HepG2 (cell line): ENCODE results near the gene MPZ. TPM values are rescaled to one million over a fixed set of nuclear protein-coding genes. Genes with fewer than 3 reads are reported as not detected.

Experiments used
- ATAC-seq: fragments of 200-7000 bp; cut with Tn5 transposase; 3 replicates; pipeline ENCODE4 v1.9.1; 2020; ENCODE audit warnings: mild to moderate bottlenecking, moderate library complexity
- BruUV-seq: library from RNA; stranded (reverse); fragments of 400-500 nt; replicated peaks from 2 replicates; lab custom pipeline; 2021; lab: Mats Ljungman, UMichigan
- CTCF ChIA-PET: fragments of 300-600 bp; formaldehyde crosslinking; extraction: SDS; loops from one replicate; lab custom pipeline; 2021; ENCODE audit warnings: low total read pairs, inconsistent platforms, low intra/inter-chr PET ratio; lab: Yijun Ruan, JAX
- POLR2A ChIA-PET: fragments of 350-600 bp; sonication (Branson Sonifier 250); formaldehyde crosslinking; loops from one replicate; lab custom pipeline; 2020; ENCODE audit warnings: antibody characterized with exemption, inconsistent platforms; lab: Yijun Ruan, JAX
- DNase-seq: peaks from one replicate; pipeline ENCODE4 v3.0.0-alpha.2; 2015; ENCODE audit warnings: low spot score
- FAIRE-seq: peaks from 3 replicates; lab custom pipeline; 2011; peaks lifted over from hg19 to GRCh38; lab: Jason Lieb, UNC
- H2AFZ ChIP-seq: one replicate; pipeline ENCODE4 v1.6.1; 2011; ENCODE audit warnings: low read length, inconsistent platforms
- H3K27ac ChIP-seq: fragments of 300-600 bp; 3 replicates; pipeline ENCODE4 v1.8.0; 2011; ENCODE audit warnings: mixed run types, mild to moderate bottlenecking, mixed read lengths, low read length, inconsistent platforms; ENCODE audit not compliant: insufficient read depth; ENCODE audit errors: extremely low read length
- H3K27me3 ChIP-seq, 2 experiments: fragments of 200-600 bp in 1 of 2; 2 replicates in 1 of 2; 3 replicates in 1 of 2; pipeline versions ENCODE4 v1.6.0 to v1.8.0; 2011; ENCODE audit warnings: low read length in 2 of 2, mild to moderate bottlenecking in 2 of 2, moderate library complexity in 2 of 2, inconsistent platforms in 1 of 2; ENCODE audit not compliant: insufficient read depth in 2 of 2, control insufficient read depth in 1 of 2
- H3K36me3 ChIP-seq, 2 experiments: fragments of 200-600 bp in 1 of 2; replicated peaks in 1 of 2; 2 replicates in 1 of 2; 3 replicates in 1 of 2; pipeline versions ENCODE4 v1.5.1 to v1.8.0; 2011; ENCODE audit warnings: low read length in 2 of 2, inconsistent platforms in 1 of 2; ENCODE audit not compliant: insufficient read depth in 2 of 2, control insufficient read depth in 1 of 2
- H3K4me1 ChIP-seq: 2 replicates; pipeline ENCODE4 v1.5.1; 2012; ENCODE audit warnings: low read length, inconsistent platforms; ENCODE audit not compliant: insufficient read depth
- H3K4me2 ChIP-seq: 2 replicates; pipeline ENCODE4 v1.6.0; 2011; ENCODE audit warnings: low read depth, low read length, inconsistent platforms
- H3K4me3 ChIP-seq, 3 experiments: fragments of 200-600 bp in 1 of 3; sonication (generic), shearing (Covaris generic) in 1 of 3; replicated peaks in 1 of 3; 2 replicates each; pipeline ENCODE4 v1.5.1; 2011 to 2016; ENCODE audit warnings: low read length in 3 of 3, inconsistent platforms in 2 of 3, low read depth in 2 of 3, mild to moderate bottlenecking in 2 of 3, control low read depth in 1 of 3, mixed read lengths in 1 of 3; ENCODE audit not compliant: insufficient read depth in 1 of 3
- H3K79me2 ChIP-seq: one replicate; pipeline ENCODE4 v1.6.1; 2011; ENCODE audit warnings: low read length, inconsistent platforms; ENCODE audit not compliant: insufficient read depth
- H3K9ac ChIP-seq: 2 replicates; pipeline ENCODE4 v1.6.0; 2011; ENCODE audit warnings: mild to moderate bottlenecking, low read depth, low read length, inconsistent platforms; ENCODE audit not compliant: insufficient read depth
- H3K9me3 ChIP-seq: 2 replicates; pipeline ENCODE4 v1.5.1; 2012; ENCODE audit warnings: mild to moderate bottlenecking, low read length
- H4K20me1 ChIP-seq: 2 replicates; pipeline ENCODE4 v1.6.0; 2011; ENCODE audit warnings: inconsistent platforms, mild to moderate bottlenecking, low read length, moderate library complexity; ENCODE audit not compliant: insufficient read depth
- FIP1L1 ChIP-seq: fragments of 200-400 bp; formaldehyde crosslinking; IDR thresholded peaks from 2 replicates; pipeline ENCODE4 v1.6.1; 2018; ENCODE audit warnings: low read depth, mild to moderate bottlenecking, low read length, moderate library complexity, borderline replicate concordance; ENCODE audit not compliant: insufficient read depth
- KDM4B ChIP-seq: sonication (generic); formaldehyde crosslinking; IDR thresholded peaks from 2 replicates; pipeline ENCODE4 v1.4.0; 2020; ENCODE audit warnings: missing genetic modification reagents
- MEF2D ChIP-seq: sonication (generic); formaldehyde crosslinking; IDR thresholded peaks from 2 replicates; pipeline ENCODE4 v1.5.1; 2020; ENCODE audit warnings: mild to moderate bottlenecking, missing genetic modification reagents
- NFKB2 ChIP-seq: sonication (generic); formaldehyde crosslinking; IDR thresholded peaks from 2 replicates; pipeline ENCODE4 v1.4.0; 2020; ENCODE audit warnings: missing genetic modification reagents, borderline replicate concordance
- NONO ChIP-seq, 2 experiments: fragments of 450-650 bp in 1 of 2; sonication (generic) in 1 of 2; formaldehyde crosslinking in 1 of 2; IDR thresholded peaks in 1 of 2; conservative IDR thresholded peaks in 1 of 2; 2 replicates each; pipeline versions ENCODE4 v1.6.1 to v1.8.0; 2017 to 2022; ENCODE audit warnings: mild to moderate bottlenecking in 1 of 2, missing genetic modification reagents in 1 of 2, moderate library complexity in 1 of 2
- RBAK ChIP-seq: sonication (generic); formaldehyde crosslinking; IDR thresholded peaks from 2 replicates; pipeline ENCODE4 v1.5.1; 2020; ENCODE audit warnings: mild to moderate bottlenecking, missing genetic modification reagents
- RFXANK ChIP-seq: IDR thresholded peaks from 2 replicates; pipeline ENCODE4 v1.6.1; 2016
- SNRNP70 ChIP-seq: fragments of 200-400 bp; formaldehyde crosslinking; IDR thresholded peaks from 2 replicates; pipeline ENCODE4 v1.6.1; 2017; ENCODE audit warnings: mild to moderate bottlenecking, low read depth, low read length, moderate library complexity
- SP4 ChIP-seq: sonication (generic); formaldehyde crosslinking; IDR thresholded peaks from 2 replicates; pipeline ENCODE4 v1.8.1; 2023; ENCODE audit warnings: mild to moderate bottlenecking, missing genetic modification reagents
- SRY ChIP-seq: sonication (generic); formaldehyde crosslinking; IDR thresholded peaks from 2 replicates; pipeline ENCODE4 v1.8.0; 2022; ENCODE audit warnings: mild to moderate bottlenecking, missing genetic modification reagents
- ZNF343 ChIP-seq: sonication (generic); formaldehyde crosslinking; IDR thresholded peaks from 2 replicates; pipeline ENCODE4 v1.4.0; 2020; ENCODE audit warnings: mild to moderate bottlenecking, missing genetic modification reagents
- ZNF431 ChIP-seq: sonication (generic); formaldehyde crosslinking; IDR thresholded peaks from 2 replicates; pipeline ENCODE4 v1.9.0; 2022; ENCODE audit warnings: missing genetic modification reagents, low read depth, mild to moderate bottlenecking, borderline replicate concordance
- ZNF644 ChIP-seq: IDR thresholded peaks from 2 replicates; pipeline ENCODE4 v1.6.1; 2016; ENCODE audit warnings: low read depth
- ZNF747 ChIP-seq: sonication (generic); formaldehyde crosslinking; IDR thresholded peaks from 2 replicates; pipeline ENCODE4 v1.8.1; 2023; ENCODE audit warnings: missing genetic modification reagents, mild to moderate bottlenecking, borderline replicate concordance
- ZSCAN22 ChIP-seq: sonication (generic); formaldehyde crosslinking; IDR thresholded peaks from 2 replicates; pipeline ENCODE4 v1.4.0; 2020; ENCODE audit warnings: mild to moderate bottlenecking, missing genetic modification reagents
- WGBS: methylation state at CpG from one replicate; pipeline ENCODE4 v1.1.6; 2017; ENCODE audit warnings: low lambda C conversion rate; 5-methylcytosine and 5-hydroxymethylcytosine counted together
- in situ Hi-C: cut with HindIII; loops from 2 replicates; pipeline ENCODE4 v1.10.0; 2017; ENCODE audit warnings: low pct_unique_long_range_greater_than_20kb; ENCODE audit not compliant: extremely low pct_ligation_motif_present
- intact Hi-C: fragments of 100-400 bp; cut with micrococcal nuclease; formaldehyde crosslinking; loops from one replicate; pipeline ENCODE4 v1.10.0; 2022; ENCODE audit not compliant: unreplicated experiment
- polyA plus RNA-seq, 8 experiments: library from polyadenylated mRNA; depleted of rRNA in 3 of 8; stranded (reverse) in 7 of 8; unstranded in 1 of 8; fragments of >200 nt; fragmentation: Illumina TruSeq in 4 of 8; extraction: Trizol in 4 of 8; gene quantifications; 2 replicates each; pipeline versions ENCODE4 v1.2.1 to v1.2.3, GENCODE V29; 2011 to 2016; ENCODE audit warnings: low read depth in 4 of 8, missing spikeins in 1 of 8, mixed read lengths in 1 of 8; ENCODE audit not compliant: insufficient read depth in 1 of 8
- total RNA-seq, 5 experiments: library from RNA; depleted of rRNA; stranded (reverse); fragments of >200 nt; fragmentation: Illumina TruSeq; extraction: Trizol; gene quantifications; 2 replicates each; pipeline ENCODE4 v1.2.3, GENCODE V29; 2016; ENCODE audit warnings: low read depth in 1 of 5
- TF ChIP-seq, protein P1 (sequence below): sonication (generic); formaldehyde crosslinking; IDR thresholded peaks from 2 replicates; pipeline ENCODE4 v1.4.0; 2020; ENCODE audit warnings: missing genetic modification reagents
- TF ChIP-seq, protein P2 (sequence below): sonication (generic); formaldehyde crosslinking; IDR thresholded peaks from 2 replicates; pipeline ENCODE4 v1.4.0; 2020; ENCODE audit warnings: missing genetic modification reagents, mild to moderate bottlenecking, borderline replicate concordance
- TF ChIP-seq, protein P3 (sequence below): sonication (generic); formaldehyde crosslinking; IDR thresholded peaks from 2 replicates; pipeline ENCODE4 v1.4.0; 2020; ENCODE audit warnings: missing genetic modification reagents, borderline replicate concordance
- TF ChIP-seq, protein P4 (sequence below): fragments of 450-650 bp; IDR thresholded peaks from 2 replicates; pipeline ENCODE4 v1.6.1; 2017

Gene MPZ
- total and polyA plus RNA-seq, 2 of the 13 experiments (the other 11 are each of a cell fraction or from before 2014, with no cell fraction given) = 18.3 to 24.6 TPM

DNA sequence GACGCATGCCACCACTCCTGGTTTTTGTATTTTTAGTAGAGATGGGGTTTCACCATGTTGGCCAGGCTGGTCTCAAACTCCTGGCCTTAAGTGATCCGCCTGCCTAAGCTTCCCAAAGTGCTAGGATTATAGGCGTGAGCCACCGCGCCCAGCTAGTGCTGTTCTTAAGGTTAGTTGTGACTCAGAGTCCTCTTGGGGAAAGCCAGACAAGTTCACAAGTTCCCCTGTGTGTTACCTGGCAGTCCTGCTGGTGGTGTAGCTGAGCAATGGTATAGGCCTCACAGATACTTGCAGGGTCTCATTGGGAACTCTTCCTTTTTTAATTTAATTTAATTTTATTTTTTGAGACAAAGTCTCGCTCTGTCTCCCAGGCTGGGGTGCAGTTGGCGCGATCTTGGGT lies 47.3 kb upstream of the MPZ start:
- no TSS peak for BruUV-seq

More for the DNA sequence above, 47.3 kb upstream of the MPZ start:
- H3K79me2 ChIP-seq = no peaks in the 10 kb centered on the region
- ATAC-seq (no peak), FAIRE-seq (no peak), DNase-seq (no peak)
- peaks cover 3 to 51% of the 10 kb centered on the region in 2 experiments for H3K36me3 ChIP-seq
- WGBS = 100% methylated on average over 5 of the region's 8 CpGs
- no peak overlapping the region for H3K27ac ChIP-seq
- H2AFZ ChIP-seq = no peak overlapping the region
- POLR2A ChIA-PET = no interaction called here
- intact Hi-C loops = no loop called here
- no peaks in the 10 kb centered on the region for H3K9me3 ChIP-seq
- no peak overlapping the region for H3K4me3 ChIP-seq
- TF ChIP-seq, protein P1, sequence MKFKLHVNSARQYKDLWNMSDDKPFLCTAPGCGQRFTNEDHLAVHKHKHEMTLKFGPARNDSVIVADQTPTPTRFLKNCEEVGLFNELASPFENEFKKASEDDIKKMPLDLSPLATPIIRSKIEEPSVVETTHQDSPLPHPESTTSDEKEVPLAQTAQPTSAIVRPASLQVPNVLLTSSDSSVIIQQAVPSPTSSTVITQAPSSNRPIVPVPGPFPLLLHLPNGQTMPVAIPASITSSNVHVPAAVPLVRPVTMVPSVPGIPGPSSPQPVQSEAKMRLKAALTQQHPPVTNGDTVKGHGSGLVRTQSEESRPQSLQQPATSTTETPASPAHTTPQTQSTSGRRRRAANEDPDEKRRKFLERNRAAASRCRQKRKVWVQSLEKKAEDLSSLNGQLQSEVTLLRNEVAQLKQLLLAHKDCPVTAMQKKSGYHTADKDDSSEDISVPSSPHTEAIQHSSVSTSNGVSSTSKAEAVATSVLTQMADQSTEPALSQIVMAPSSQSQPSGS = no peak
- TF ChIP-seq NONO (IDR thresholded peaks at IDR 0.05) = no peak
- no peak for TF ChIP-seq NONO (CRISPR knock-in tag; conservative IDR thresholded peaks at IDR 0.05)
- TF ChIP-seq ZNF343 (CRISPR knock-in tag) = no peak
- TF ChIP-seq RBAK (CRISPR knock-in tag) = no peak
- no peak for TF ChIP-seq SP4 (CRISPR knock-in tag)
- TF ChIP-seq, protein P2, sequence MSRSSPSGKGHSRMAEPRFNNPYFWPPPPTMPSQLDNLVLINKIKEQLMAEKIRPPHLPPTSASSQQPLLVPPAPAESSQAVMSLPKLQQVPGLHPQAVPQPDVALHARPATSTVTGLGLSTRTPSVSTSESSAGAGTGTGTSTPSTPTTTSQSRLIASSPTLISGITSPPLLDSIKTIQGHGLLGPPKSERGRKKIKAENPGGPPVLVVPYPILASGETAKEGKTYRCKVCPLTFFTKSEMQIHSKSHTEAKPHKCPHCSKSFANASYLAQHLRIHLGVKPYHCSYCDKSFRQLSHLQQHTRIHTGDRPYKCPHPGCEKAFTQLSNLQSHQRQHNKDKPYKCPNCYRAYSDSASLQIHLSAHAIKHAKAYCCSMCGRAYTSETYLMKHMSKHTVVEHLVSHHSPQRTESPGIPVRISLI (CRISPR knock-in tag) = no peak
- TF ChIP-seq NFKB2 = no peak
- TF ChIP-seq RFXANK (CRISPR knock-in tag) = no peak
- TF ChIP-seq, protein P3, sequence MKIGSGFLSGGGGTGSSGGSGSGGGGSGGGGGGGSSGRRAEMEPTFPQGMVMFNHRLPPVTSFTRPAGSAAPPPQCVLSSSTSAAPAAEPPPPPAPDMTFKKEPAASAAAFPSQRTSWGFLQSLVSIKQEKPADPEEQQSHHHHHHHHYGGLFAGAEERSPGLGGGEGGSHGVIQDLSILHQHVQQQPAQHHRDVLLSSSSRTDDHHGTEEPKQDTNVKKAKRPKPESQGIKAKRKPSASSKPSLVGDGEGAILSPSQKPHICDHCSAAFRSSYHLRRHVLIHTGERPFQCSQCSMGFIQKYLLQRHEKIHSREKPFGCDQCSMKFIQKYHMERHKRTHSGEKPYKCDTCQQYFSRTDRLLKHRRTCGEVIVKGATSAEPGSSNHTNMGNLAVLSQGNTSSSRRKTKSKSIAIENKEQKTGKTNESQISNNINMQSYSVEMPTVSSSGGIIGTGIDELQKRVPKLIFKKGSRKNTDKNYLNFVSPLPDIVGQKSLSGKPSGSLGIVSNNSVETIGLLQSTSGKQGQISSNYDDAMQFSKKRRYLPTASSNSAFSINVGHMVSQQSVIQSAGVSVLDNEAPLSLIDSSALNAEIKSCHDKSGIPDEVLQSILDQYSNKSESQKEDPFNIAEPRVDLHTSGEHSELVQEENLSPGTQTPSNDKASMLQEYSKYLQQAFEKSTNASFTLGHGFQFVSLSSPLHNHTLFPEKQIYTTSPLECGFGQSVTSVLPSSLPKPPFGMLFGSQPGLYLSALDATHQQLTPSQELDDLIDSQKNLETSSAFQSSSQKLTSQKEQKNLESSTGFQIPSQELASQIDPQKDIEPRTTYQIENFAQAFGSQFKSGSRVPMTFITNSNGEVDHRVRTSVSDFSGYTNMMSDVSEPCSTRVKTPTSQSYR (CRISPR knock-in tag) = no peak
- no peak for TF ChIP-seq FIP1L1
- no peak for TF ChIP-seq MEF2D (CRISPR knock-in tag)
- TF ChIP-seq ZSCAN22 (CRISPR knock-in tag) = no peak
- no peak for TF ChIP-seq SNRNP70
- no peak for TF ChIP-seq ZNF747 (CRISPR knock-in tag)
- no peak for TF ChIP-seq ZNF431 (CRISPR knock-in tag)
- TF ChIP-seq, protein P4, sequence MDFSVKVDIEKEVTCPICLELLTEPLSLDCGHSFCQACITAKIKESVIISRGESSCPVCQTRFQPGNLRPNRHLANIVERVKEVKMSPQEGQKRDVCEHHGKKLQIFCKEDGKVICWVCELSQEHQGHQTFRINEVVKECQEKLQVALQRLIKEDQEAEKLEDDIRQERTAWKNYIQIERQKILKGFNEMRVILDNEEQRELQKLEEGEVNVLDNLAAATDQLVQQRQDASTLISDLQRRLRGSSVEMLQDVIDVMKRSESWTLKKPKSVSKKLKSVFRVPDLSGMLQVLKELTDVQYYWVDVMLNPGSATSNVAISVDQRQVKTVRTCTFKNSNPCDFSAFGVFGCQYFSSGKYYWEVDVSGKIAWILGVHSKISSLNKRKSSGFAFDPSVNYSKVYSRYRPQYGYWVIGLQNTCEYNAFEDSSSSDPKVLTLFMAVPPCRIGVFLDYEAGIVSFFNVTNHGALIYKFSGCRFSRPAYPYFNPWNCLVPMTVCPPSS = no peak
- TF ChIP-seq SRY = no peak
- TF ChIP-seq ZNF644 (CRISPR knock-in tag) = no peak
- no peak for TF ChIP-seq KDM4B (CRISPR knock-in tag)
- TF ChIP-seq, all 625 proteins: peak for 0
- in situ Hi-C loops = no loop called here
- Histone ChIP-seq H4K20me1 (no peaks in the 10 kb centered on the region), H3K9ac (no peak overlapping the region), H3K27me3 (no peaks in the 10 kb centered on the region), H3K4me1 (no peaks in the 10 kb centered on the region), H3K4me2 (no peak overlapping the region)
- CTCF ChIA-PET = no interaction called here
